Dermis microvascular lymphatic vessel endothelial cell (primary cell): ENCODE data around the gene KIAA2012. TPM values are rescaled to one million over a fixed set of nuclear protein-coding genes. Genes with fewer than 3 reads are reported as not detected.

Experiments used
- DNase-seq, 2 donors: peaks; one replicate each; pipeline versions ENCODE4 v3.0.0 to v3.0.0-alpha.2; 2010; ENCODE audit warnings: low read depth in 2 of 2
- total RNA-seq: library from RNA; depleted of rRNA; stranded (reverse); fragments of >200 nt; gene quantifications from 2 replicates; pipeline ENCODE4 v1.2.1, GENCODE V29; 2014

The KIAA2012 gene
- total RNA-seq, 1 donor from 2014 or later, result not detected

GRCh38 chr2:202148515-202149154 lies 75.6 kb downstream of the KIAA2012 start:
- no peak for DNase-seq

DNA sequence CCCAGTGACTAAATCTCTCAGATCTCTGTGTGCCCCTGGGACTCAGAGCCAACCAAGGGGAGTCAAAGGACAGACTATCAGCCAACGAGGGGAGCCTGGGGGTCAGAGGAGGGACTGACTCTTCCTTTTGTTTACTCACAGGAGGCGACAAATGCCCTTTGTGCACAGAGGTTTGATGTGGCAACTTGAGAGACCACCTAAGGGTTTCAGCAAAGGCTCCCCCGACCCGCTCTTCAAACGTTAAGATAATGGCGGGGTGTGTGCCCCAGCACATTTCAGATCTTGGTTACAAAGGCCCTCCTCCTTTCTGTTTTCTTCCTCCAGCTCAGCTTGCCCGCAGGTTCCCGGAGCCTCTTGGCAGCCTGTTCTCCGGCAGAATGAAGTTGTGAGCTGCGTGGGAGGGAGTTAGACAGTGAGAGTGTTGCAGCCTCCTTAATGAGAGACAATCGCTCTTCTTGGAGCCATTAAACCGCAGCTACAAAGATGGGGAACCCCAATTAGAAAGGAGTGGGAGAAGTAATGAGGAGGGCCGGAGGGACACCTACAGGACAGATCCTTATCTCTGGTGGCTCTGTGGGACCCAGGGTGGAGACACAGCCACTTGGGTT lies 76.2 kb downstream of the KIAA2012 start:
- no peak for DNase-seq

- DNase-seq, result no peak
Observed at GRCh38 chr2:202149936-202150335, 76.9 kb downstream of the KIAA2012 start.

GRCh38 chr2:202152104-202152715 lies 79.2 kb downstream of the KIAA2012 start:
- no peak for DNase-seq

DNA sequence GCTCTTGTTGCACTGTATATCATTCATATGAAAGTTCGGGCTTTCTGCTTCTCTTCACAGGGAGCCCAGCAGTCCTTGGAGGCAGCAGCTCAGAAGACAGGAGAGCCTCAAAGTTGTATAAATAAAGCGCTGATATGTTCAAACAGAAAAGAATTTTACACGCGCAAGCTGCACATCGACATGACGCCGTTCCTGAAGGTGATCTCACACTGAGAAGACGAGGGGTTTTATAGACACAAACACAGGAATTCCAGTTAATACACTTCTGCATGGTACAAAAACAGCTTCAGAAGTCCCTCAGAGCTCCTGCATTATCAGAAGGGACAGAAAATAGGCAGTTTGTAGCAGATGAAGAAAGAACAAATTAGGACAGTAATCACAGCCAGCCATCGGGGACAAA lies 81.6 kb downstream of the KIAA2012 start:
- no peak for DNase-seq

GRCh38 chr2:202157211-202157990 lies 84.3 kb downstream of the KIAA2012 start:
- no peak for DNase-seq

DNA sequence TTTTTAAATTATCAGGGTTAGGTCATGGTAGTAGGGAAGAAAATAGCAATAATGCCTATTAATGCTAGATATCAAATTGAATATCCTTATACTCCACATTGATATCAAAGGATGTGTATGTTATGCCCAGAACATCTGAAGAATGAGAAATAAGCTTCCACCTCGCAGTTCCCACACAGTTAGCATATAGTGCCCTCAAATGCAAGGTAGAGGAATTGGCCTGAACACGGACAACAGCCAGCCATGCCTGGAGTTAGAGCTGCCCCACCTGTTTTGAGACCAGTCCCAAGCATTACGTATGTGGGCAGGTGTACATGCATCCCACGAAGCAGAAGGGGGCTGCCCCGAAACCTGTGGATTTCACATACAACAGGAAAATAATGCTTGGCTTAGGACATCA lies 85.7 kb downstream of the KIAA2012 start:
- DNase-seq, result no peak

DNA sequence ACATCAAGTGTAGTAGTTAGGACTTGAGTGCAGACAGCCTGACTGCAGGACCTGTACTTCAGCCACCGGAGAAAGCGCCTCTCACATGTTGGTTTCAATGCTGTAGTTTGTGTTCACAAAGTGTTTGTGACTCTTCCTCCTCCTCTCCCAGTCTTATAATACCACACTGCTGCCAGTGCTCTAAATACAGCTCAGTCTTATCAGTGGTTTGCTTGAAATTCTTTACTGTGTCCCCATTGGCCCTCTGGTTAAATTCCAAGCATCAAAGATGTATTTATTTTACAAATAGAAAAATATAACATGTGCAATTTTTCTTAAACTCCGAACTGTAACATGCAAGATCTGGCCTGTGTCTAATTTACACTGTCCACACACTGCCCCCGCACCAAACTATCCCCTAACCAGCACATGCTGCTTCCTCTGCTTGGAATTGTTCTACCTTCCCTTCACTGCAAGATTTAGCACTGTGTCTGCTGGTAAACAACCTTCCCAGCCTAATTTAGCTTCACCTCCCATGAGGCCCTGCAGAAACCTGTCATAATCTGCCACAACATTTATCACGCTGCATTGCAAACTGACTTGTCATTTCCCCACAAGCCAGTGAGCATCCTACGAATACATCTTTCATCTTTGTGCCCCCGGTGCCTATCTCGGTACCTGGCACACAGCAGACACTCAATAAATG lies 88.2 kb downstream of the KIAA2012 start:
- no peak for DNase-seq

DNA sequence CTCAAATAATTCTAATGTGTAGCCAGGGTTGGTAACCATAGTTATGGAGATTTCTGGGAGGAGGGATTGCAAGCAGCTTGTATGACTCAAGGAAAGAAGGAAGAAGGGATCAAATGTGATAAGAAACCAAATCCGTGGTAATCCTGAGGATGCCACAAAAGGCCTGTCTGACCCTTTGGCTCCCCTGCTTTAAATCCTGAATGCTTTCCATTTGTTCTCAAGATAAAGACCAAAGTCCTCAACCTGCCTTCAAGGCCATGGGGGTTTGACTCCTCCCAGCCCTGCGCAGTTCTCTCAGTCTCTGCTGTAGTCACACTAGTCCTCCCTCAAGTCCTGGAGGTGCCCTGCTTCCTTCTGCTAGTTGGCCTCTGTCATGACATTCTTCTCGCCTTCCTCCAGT lies 91.4 kb downstream of the KIAA2012 start:
- no peak for DNase-seq

DNA sequence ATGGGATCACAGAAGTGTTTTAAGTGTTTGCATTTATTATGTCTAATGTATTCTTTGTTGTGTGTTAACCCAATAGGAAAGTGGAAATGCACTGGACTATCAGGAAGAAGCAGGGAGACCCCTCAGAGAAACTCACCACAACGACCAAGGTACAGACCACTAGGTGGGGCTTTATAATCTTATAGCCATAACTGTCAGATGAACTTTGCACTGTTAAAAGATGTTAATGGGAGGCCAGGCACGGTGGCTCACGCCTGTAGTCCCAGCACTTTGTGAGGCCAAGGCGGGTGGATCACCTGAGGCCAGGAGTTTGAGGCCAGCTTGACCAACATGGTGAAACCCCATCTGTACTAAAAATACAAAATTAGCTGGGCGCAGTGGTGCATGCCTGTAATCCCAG lies 92.2 kb downstream of the KIAA2012 start:
- DNase-seq, result no peak

- DNase-seq, result no peak
Observed at GRCh38 chr2:202165945-202166344, 92.9 kb downstream of the KIAA2012 start.

DNA sequence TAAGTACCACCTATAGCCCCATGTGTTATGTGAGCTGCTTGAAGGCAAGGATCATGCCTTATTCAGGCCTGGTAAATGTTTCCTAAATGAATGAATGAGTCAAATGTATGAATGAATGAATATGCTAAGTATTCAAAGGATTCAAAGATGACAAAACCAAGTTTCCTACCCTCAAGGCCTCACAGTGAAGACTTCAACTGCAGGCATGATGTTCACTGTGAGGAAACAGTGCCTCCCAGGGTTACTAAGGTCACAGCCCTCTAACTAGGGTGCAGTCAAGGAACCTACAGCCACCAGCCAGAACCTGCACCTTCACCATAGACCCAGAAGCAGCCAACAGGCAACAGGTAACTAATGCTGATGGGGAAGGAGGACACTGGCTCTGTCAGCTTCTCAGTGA lies 96.1 kb downstream of the KIAA2012 start:
- no peak for DNase-seq

DNA sequence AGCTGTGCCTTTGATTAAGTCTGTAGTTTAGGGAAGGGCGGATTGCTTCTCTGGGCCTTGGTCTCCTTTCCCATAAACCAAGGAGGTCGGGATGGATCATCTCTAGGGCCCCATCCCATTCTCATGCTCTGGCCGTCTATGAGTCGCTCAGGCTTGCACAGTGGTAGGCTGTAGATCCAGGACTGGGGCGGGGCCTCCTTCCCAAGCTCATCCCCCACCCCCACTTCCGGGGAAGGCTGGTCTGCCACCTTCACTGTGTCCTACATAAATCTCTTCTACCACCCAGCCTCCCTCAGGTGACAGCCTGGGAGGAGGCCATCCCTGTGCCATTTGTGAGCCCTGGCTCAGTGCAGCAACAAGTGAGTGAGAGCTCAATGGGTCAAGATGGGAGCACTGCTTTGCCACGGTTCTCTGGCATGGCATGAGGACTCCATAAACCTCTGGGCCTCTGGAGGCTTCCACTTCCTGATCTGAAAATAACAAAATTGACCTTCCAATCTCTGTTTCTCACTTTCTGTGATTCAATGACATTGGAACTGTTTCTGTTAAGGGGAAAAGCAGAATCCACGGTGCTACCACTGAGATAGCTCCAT lies 96.9 kb downstream of the KIAA2012 start:
- no peak for DNase-seq

GRCh38 chr2:202171241-202171825 lies 98.3 kb downstream of the KIAA2012 start:
- DNase-seq, result peak in 1 of 2 donors; percentile 11

- DNase-seq, result no peak
Observed at GRCh38 chr2:202172439-202173211, 99.6 kb downstream of the KIAA2012 start.

GRCh38 chr2:202178346-202178958 lies 105.4 kb downstream of the KIAA2012 start:
- DNase-seq, result peak; percentile 45 to 64

- DNase-seq, result no peak
Observed at GRCh38 chr2:202184557-202184956, 111.5 kb downstream of the KIAA2012 start.

DNA sequence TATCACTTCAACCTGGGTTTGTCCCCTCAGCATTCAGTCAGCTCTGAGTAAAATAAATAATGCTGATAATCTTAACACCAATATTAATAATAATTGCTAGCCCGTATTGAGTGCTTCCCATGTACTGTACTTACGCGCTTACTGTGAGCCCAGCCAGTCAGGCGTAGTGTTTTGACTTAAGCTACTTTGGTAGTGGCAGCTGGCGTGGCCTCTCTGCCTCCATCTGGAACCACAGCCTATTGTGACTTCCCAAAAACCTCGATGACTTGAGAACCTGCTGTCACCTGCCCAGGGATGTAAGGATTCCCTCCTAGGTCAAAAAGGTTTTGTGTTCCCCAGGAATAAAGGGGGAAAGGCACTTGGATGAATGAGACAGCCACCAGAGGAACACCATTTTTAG lies 112.1 kb downstream of the KIAA2012 start:
- DNase-seq, result no peak

DNA sequence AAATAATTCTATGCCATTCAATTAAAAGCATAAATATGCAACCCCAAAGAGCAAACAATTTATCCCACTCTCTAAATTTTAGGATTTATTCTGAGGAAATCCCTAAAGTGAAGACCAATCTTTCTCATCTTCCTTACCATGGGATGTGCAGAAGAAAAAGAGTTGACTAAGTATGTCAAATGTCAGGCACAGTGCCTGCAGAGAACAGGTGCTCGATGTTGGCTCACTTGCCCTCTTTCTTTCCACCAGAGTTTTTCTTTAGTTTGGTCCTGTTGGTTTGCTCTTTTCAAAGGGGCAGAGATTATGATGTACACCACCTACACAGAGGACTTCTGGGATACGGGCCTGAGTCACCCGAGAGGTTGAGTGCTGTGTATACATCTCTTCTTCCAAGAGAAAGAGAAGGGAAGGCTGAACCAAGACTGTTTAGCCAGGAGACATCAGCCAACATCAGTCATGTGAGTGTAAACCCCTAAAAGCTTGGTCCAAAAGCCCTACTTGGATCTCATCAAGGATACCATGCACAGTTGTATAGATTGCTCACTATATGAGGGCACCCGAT lies 113.7 kb downstream of the KIAA2012 start:
- no peak for DNase-seq
